ENCODE results near the gene TNPO1.

The TNPO1 gene

GRCh38 chr5:72951671-72952468, 135.4 kb downstream of the TNPO1 start:
- no peaks in the 10 kb centered on the region for H3K36me3 ChIP-seq (ENCODE audit: control insufficient read depth in 2 of 2, insufficient read depth in 1 of 2, low read length in 2 of 2)
- POLR2A ChIA-PET, result no interaction called here
- CTCF ChIA-PET, result interaction anchor here (0.9 kb wide), 1 partner anchor 546 kb away, joined by 3 read pairs; the partner anchor contains the start of gene BTF3

More at GRCh38 chr5:72951671-72952468, 135.4 kb downstream of the TNPO1 start:
- TF ChIP-seq ZNF362 (tag by site-specific recombination; IDR thresholded peaks at IDR 0.05) (no peak), ZNF514 (tag by site-specific recombination; IDR thresholded peaks at IDR 0.05) (no peak), ZFHX2 (tag by site-specific recombination; conservative IDR thresholded peaks at IDR 0.05) (no peak), ZNF704 (tag by site-specific recombination; IDR thresholded peaks at IDR 0.05) (no peak), OSR2 (tag by site-specific recombination; IDR thresholded peaks at IDR 0.05) (no peak), BCL11A (tag by site-specific recombination; IDR thresholded peaks at IDR 0.05; ENCODE audit: low read depth) (no peak), ZNF148 (tag by site-specific recombination; IDR thresholded peaks at IDR 0.05; ENCODE audit: borderline replicate concordance) (no peak), MEIS1 (CRISPR knock-in tag; IDR thresholded peaks at IDR 0.05; ENCODE audit: borderline replicate concordance) (no peak), ZNF785 (tag by site-specific recombination; IDR thresholded peaks at IDR 0.05) (no peak), PRDM10 (tag by site-specific recombination; IDR thresholded peaks at IDR 0.05) (no peak), ZNF211 (tag by site-specific recombination; IDR thresholded peaks at IDR 0.05; ENCODE audit: low read depth) (no peak), ZFP37 (tag by site-specific recombination; IDR thresholded peaks at IDR 0.05) (no peak), YY1 (tag by site-specific recombination; IDR thresholded peaks at IDR 0.05) (no peak), ZNF138 (tag by site-specific recombination; IDR thresholded peaks at IDR 0.05; ENCODE audit: borderline replicate concordance) (no peak), ZNF639 (tag by site-specific recombination; IDR thresholded peaks at IDR 0.05) (no peak), KLF10 (tag by site-specific recombination; IDR thresholded peaks at IDR 0.05) (no peak), ZBTB21 (tag by site-specific recombination; IDR thresholded peaks at IDR 0.05) (no peak), KLF17 (tag by site-specific recombination; IDR thresholded peaks at IDR 0.05) (no peak), ZNF707 (tag by site-specific recombination; IDR thresholded peaks at IDR 0.05) (no peak), ZNF114 (tag by site-specific recombination; IDR thresholded peaks at IDR 0.05) (no peak)
- no peaks in the 10 kb centered on the region; the same call in 1 of the 2 replicates for H3K4me1 ChIP-seq (ENCODE audit: control insufficient read depth, insufficient read depth, low read length)
- H3K27ac ChIP-seq (ENCODE audit: extremely low read depth, low read depth, low read length), result no peak overlapping the region
- H3K4me3 ChIP-seq (ENCODE audit: low read depth, low read length), result no peak overlapping the region
- no peaks in the 10 kb centered on the region for H3K9me3 ChIP-seq (ENCODE audit: control insufficient read depth, insufficient read depth, low read depth, low read length)
